ENCODE data around the gene TCF4.
A peak's percentile ranks its signal among the peaks of the same experiment; 100 is the strongest.

Gene TCF4

GRCh38 chr18:55541571-55541970 lies 46.4 kb downstream of the TCF4 start:
- no peak for DNase-seq

- no peak for DNase-seq
Measured at GRCh38 chr18:55539240-55539639, 48.8 kb downstream of the TCF4 start.

DNA sequence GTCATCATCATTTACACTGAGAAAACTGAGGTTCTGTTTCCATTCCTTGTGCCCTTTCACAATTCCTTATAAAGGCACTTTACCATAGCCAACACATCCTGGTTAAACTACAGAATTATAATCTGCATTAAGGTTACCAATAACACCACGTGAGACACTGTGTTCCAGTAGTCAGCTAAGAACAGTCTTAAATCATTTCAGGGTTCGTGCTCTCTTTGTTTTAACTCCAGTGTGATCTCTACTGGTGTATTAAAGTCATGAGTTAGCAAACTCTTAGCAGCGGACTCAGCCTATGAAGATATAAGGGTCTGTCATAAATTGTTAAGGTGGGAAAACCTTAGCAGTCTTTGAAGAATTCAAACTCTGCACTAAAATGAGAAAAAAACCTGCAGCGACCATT lies 53.0 kb downstream of the TCF4 start:
- DNase-seq: no peak

DNA sequence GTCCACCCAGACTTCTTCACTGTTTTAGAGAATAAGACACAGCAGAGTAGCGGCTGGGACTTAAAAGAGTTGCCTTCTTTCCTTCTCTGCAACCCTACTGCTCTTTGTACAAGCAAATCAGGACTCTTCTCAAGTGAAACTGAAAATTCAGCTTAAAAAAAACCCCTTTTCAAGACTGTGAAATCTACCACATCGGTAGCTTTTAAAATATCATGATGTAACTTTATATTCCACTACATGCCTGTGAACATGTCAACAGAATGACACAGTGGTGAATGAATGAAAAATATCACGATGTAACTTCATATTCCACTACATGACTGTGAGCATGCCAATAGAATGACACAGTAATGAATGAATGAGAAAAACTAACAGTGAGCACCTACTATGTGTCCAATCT lies 53.4 kb downstream of the TCF4 start:
- DNase-seq: no peak

GRCh38 chr18:55530166-55530565 lies 57.8 kb downstream of the TCF4 start:
- DNase-seq: no peak

DNA sequence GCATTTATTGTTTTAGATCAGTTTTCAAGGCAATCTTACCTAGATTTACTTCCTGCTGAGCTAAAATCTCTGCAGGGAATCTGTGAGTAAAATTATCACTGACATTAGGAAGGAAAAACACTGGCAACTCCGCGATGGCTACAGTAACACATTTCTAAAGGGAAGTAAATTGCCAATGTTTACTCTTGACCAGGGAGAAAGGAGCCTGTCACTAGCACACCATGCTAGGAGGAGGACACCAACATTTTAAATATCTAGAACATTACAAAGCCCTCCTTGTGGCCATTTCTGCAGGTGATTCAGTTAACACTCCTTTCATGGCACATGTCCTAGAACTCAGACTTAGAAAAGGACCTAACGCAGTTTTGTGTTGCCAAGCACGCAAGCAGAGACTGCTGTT lies 58.4 kb downstream of the TCF4 start:
- DNase-seq: no peak

- no peak for DNase-seq
Measured at GRCh38 chr18:55525845-55526244, 62.1 kb downstream of the TCF4 start.

GRCh38 chr18:55524353-55525073 lies 63.5 kb downstream of the TCF4 start:
- DNase-seq: no peak

DNA sequence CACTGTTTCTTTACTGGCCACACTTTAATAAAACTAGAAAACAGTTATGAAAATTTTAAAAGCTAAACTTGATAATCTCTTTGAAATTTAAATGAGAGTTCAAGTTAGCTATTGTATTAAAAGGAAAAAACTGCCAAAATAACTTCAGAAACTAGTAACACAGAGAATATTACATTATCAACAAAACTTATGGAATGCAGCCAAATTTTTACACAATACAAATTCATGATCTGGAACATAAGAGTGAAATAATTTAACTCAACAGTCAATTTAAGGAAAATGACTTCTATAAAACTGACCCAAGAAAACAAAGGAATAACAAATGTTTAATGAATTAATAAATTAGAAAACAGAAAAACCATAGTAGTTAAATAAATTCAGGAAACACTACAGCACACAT lies 65.0 kb downstream of the TCF4 start:
- no peak for DNase-seq

- DNase-seq: peak; percentile 58
Measured at GRCh38 chr18:55522011-55522410, 66.0 kb downstream of the TCF4 start.

- DNase-seq: no peak
Measured at GRCh38 chr18:55517055-55517454, 70.9 kb downstream of the TCF4 start.

GRCh38 chr18:55515941-55516710 lies 71.9 kb downstream of the TCF4 start:
- DNase-seq: no peak

DNA sequence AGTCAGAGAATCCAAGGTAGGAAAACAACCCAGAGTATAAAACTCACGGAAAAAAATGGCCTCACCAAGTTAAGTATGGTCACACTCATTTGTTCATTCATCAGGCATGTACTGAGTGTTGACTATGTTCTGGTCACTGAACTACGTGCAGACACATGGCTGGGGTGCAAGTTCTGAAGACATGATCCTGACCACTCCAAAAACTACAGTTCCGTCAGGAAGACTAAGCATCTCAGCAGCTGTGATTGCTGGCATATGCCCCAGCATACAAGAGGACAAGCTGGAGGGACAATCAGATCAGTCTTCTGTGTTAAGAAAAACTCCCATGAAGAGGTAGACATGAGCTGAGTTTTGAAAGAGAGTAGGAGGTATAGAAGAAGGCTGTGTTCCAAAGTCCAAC lies 72.8 kb downstream of the TCF4 start:
- DNase-seq: no peak

GRCh38 chr18:55513161-55513560 lies 74.8 kb downstream of the TCF4 start:
- no peak for DNase-seq

- DNase-seq: no peak
Measured at GRCh38 chr18:55511277-55511676, 76.7 kb downstream of the TCF4 start.

- no peak for DNase-seq
Measured at GRCh38 chr18:55510809-55511208, 77.2 kb downstream of the TCF4 start.

DNA sequence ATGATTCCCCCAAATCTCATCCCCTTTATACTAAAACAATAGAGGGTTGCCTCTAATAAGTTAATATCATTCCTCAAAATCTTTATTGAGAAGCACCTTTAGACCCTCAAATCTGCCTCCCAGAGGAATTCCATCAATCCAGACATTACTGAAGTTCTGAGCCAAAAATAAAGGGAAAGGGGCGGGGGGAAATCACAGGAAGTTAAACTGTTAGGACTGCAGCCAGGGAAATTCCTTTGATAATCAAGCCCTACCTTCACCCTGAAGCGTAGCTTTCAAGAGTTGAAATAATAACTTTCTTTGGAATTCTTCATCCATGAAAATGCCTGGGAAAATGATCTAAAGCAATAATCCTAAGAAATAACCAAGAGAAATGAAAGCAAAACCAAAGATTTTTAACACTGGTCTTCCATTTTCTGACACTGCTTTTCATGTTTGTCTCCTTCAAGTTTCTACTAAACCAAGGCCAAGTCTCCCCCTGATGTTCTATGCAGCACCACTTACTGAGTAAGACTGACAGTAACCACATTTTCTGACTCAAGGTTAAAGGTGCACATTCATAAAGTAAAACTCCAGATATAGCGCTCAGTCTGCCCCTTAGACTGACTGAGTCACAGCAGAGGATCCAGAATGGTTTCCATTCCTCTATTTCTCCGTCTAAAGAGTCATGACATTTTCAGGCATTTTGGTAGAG lies 78.2 kb downstream of the TCF4 start:
- no peak for DNase-seq

- DNase-seq: no peak
Measured at GRCh38 chr18:55508651-55509050, 79.3 kb downstream of the TCF4 start.

- DNase-seq: peak; percentile 3
Measured at GRCh38 chr18:55506074-55506473, 81.9 kb downstream of the TCF4 start.

DNA sequence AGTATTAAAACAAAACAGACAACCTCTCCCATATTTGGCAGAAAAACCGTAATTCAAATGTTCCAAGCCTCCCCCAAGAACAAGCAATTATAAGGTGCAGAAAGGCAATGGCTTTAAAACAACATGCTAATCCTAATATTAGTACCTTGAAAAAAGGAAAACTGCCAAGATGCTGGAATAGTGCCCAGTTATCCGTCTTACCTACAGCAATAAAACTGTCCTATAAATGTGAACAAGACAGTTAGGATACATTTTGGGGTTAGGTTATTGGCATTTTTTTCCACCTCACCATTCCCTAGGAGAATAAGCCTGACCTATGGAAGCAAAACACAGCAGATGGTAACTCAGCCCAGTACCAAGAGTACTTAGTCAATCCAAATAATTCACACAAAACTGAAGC lies 83.2 kb downstream of the TCF4 start:
- DNase-seq: no peak

- DNase-seq: no peak
Measured at GRCh38 chr18:55503167-55503820, 84.7 kb downstream of the TCF4 start.

GRCh38 chr18:55501982-55502710 lies 85.8 kb downstream of the TCF4 start:
- DNase-seq: no peak

GRCh38 chr18:55501579-55501978 lies 86.4 kb downstream of the TCF4 start:
- DNase-seq: no peak

All from NCI-H82 (cell line).